HG03039 (cell line): ENCODE measurements around the gene LONP2.
A peak's percentile ranks its signal among the peaks of the same experiment; 100 is the strongest.
"Not testable (repeated sequence)": the region's sequence is repeated elsewhere in the genome, so short reads cannot be mapped to it uniquely, and the experiment has no call there.

Source experiments
- ATAC-seq: cut with Tn5 transposase; IDR thresholded peaks from one replicate; pipeline ENCODE4 v1.9.1; 2021; ENCODE audit warnings: mild to moderate bottlenecking, moderate library complexity; ENCODE audit not compliant: unreplicated experiment

Gene LONP2

DNA sequence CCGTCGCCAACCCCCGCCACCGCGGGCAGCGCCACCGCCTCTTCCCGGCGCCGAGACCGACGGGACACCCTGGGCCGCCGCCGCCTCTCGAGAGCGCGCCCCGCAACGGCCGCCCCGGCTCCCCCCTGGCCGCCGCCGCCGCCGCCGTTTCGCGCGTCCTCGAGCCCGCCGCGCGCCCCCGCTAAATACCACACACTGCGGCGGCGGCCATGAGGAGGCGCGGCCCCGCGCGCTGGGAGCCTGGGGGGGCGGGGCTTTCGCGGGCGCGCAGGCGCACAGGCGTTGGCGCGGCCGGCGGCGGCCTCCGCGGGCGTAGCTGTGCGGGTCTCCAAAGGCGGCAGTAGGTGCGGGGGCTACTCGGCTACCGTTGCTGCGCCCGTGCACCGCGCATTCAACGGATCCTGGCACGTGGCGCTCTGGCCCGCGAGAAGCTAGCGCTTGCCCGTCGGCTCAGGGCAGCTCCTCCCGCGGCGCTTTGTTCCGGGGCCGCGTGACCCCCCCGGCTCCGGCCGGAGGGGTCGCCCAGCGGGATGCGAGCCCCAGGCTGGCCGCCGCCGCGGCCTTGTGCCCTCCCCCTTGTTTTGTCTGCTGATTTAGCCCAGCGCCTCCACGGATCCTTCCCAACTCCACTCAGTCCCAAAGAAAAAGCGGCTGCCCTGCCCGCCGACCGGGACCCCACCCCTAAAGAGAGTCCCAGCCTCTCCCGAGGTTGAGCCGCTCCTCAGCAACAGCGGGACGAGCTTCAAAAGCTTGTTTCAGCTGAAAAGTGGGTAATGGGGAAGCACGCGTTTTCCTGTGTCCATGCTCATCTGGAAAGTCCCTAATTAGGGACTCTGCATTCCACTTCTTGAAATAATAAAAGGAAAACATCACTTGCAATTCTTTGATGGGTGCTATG lies 141.4 kb downstream of the LONP2 start, which contains the start of gene SIAH1:
TSS of gene SIAH1 (minus strand) at position 161 of the 898 bp plus-strand sequence. CDS start 22,985 bp downstream, outside the sequence.
- peak; percentile 57 for ATAC-seq

- no peak for ATAC-seq
Measured at GRCh38 chr16:48386559-48387312, 142.6 kb downstream of the LONP2 start.

DNA sequence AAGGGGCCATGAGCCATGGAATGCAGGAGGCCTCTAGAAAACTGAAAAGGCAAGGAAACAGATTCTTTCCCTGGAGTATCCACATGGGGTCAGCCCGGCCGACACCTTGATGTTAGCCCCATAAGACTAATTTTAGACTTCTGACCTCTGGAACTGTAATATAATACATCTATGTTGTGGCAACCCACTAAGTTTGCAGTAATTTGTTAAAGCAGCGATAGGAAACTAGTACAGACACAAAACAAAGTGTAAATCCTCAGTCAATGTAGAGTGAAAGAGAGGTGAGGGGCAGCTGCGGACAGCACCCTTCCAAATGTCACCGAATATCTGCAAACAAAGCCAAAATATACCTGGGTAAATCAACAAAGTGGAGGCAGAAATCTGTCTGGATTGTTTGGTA lies 148.3 kb downstream of the LONP2 start:
- no peak for ATAC-seq

GRCh38 chr16:48393485-48394354 lies 149.6 kb downstream of the LONP2 start:
- ATAC-seq: no peak

- no peak for ATAC-seq
Measured at GRCh38 chr16:48394355-48394703, 150.2 kb downstream of the LONP2 start.

DNA sequence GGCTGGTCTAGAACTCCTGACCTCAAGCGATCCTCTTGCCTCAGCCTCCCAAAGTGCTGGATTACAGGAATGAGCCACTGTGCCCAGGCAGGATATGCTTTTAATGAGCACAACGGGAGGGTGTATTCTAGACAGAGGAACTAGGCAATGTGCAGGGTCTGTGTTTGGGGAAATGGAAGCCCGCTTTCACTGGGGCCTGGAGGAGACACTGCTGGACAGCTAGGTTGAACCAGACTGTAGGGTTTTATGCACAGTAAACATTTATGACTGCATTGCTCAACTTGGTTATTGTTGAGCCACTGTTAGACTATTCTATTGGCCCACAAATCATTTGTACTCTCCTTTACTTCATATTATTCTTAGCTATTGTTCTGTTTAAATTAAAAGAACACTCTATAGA lies 151.3 kb downstream of the LONP2 start:
- no peak for ATAC-seq

DNA sequence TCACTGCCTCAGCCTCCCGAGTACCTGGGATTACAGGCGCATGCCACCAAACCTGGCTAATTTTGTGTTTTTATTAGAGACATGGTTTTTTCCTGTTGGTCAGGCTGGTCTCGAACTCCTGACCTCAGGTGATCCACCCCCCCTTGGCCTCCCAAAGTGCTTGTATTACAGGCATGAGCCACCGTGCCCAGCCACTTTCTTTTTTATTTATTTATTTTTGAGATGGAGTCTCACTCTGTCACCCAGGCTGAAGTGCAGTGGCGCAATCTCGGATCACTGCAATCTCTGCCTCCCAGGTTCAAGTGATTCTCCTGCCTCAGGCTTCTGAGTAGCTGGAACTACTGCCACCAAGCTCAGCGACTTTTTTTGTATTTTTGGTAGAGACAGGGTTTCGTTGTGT lies 158.4 kb downstream of the LONP2 start:
- not testable (repeated sequence) for ATAC-seq

DNA sequence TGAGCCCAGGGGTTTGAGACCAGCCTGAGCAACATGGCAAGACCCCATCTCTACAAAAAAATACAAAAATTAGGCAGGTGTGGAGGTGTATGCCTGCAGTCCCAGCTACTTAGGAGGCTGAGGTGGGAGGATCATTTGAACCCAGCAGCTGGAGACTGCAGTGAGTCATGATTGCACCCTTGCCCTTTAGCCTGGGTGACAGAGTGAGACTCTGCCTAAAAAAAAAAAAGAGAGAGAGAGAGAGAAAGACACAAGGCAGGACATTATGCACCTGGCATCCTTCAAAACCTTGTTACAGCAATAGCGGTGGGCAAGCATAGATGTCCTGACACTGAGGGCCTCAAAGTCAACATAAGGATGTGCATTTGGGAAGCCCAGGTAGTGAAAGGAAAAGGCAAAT lies 161.1 kb downstream of the LONP2 start:
- ATAC-seq: no peak

GRCh38 chr16:48405907-48406306 lies 161.8 kb downstream of the LONP2 start:
- no peak for ATAC-seq
